A673 (cell line): ENCODE results near the gene FLRT1. TPM values are rescaled to one million over a fixed set of nuclear protein-coding genes. Genes with fewer than 3 reads are reported as not detected.

ENCODE experiments used
- BruUV-seq: library from RNA; stranded (reverse); fragments of 400-500 nt; replicated peaks from 2 replicates; lab custom pipeline; 2021; lab: Mats Ljungman, UMichigan
- CTCF ChIA-PET: fragments of 300-600 bp; sonication (Branson Sonifier 250); formaldehyde crosslinking; loops from one replicate; lab custom pipeline; 2022; ENCODE audit warnings: antibody characterized with exemption; lab: Charles Lee
- POLR2A ChIA-PET: fragments of 300-600 bp; sonication (Branson Sonifier 250); formaldehyde crosslinking; loops from one replicate; lab custom pipeline; 2022; ENCODE audit warnings: antibody characterized with exemption; ENCODE audit not compliant: low non-redundant PET; lab: Charles Lee
- DNase-seq: peaks from one replicate; pipeline ENCODE4 v3.0.0-alpha.2; 2015; ENCODE audit warnings: low spot score
- H3K27ac ChIP-seq: fragments of 200-600 bp; sonication (generic); 2 replicates; pipeline ENCODE4 v1.5.1; 2016; ENCODE audit warnings: mixed run types, low read depth, mild to moderate bottlenecking, mixed read lengths, antibody characterized with exemption, low read length; ENCODE audit not compliant: poor library complexity, severe bottlenecking
- H3K27me3 ChIP-seq: fragments of 200-600 bp; sonication (generic); replicated peaks from 2 replicates; pipeline ENCODE4 v1.6.1; 2017; ENCODE audit warnings: mixed run types, low read depth, mild to moderate bottlenecking, mixed read lengths, antibody characterized with exemption, low read length; ENCODE audit not compliant: insufficient read depth, poor library complexity
- H3K36me3 ChIP-seq: fragments of 200-600 bp; sonication (generic); 2 replicates; pipeline ENCODE4 v1.6.1; 2016; ENCODE audit warnings: mixed run types, mild to moderate bottlenecking, mixed read lengths, antibody characterized with exemption, low read length; ENCODE audit not compliant: insufficient read depth, poor library complexity, severe bottlenecking
- H3K4me1 ChIP-seq: fragments of 200-600 bp; sonication (generic); 2 replicates; pipeline ENCODE4 v1.6.1; 2017; ENCODE audit warnings: mixed run types, mild to moderate bottlenecking, mixed read lengths, antibody characterized with exemption, low read length; ENCODE audit not compliant: insufficient read depth, poor library complexity, severe bottlenecking
- H3K4me3 ChIP-seq: fragments of 200-600 bp; sonication (generic); 2 replicates; pipeline ENCODE4 v1.5.1; 2016; ENCODE audit warnings: low read depth, mixed run types, mild to moderate bottlenecking, mixed read lengths, low read length; ENCODE audit not compliant: poor library complexity, severe bottlenecking
- H3K9me3 ChIP-seq: fragments of 200-600 bp; sonication (generic); 2 replicates; pipeline ENCODE4 v1.6.1; 2016; ENCODE audit warnings: mixed run types, low read depth, mild to moderate bottlenecking, mixed read lengths, antibody characterized with exemption, low read length; ENCODE audit not compliant: poor library complexity, severe bottlenecking
- EZH2 ChIP-seq: fragments of 200-600 bp; sonication (generic); IDR thresholded peaks from 2 replicates; pipeline ENCODE4 v1.6.1; 2017; ENCODE audit warnings: borderline replicate concordance, low read depth, mild to moderate bottlenecking, mixed read lengths, antibody characterized with exemption, low read length; ENCODE audit not compliant: poor library complexity, severe bottlenecking
- intact Hi-C: fragments of 100-400 bp; cut with micrococcal nuclease; formaldehyde crosslinking; loops from one replicate; pipeline ENCODE4 v1.10.0; 2022; ENCODE audit not compliant: unreplicated experiment
- total RNA-seq: library from RNA; stranded (reverse); gene quantifications from 2 replicates; pipeline ENCODE4 v1.2.3, GENCODE V29; 2021
- TF ChIP-seq, protein P1 (sequence below): fragments of 300-800, 200-600 bp; sonication (generic); conservative IDR thresholded peaks from 2 replicates; pipeline ENCODE4 v1.5.1; 2017; ENCODE audit warnings: low read depth, mild to moderate bottlenecking, antibody characterized with exemption, low read length, moderate library complexity, mixed read lengths

FLRT1 gene
- total RNA-seq, 1 experiment from 2014 or later: 0.45 TPM

DNA sequence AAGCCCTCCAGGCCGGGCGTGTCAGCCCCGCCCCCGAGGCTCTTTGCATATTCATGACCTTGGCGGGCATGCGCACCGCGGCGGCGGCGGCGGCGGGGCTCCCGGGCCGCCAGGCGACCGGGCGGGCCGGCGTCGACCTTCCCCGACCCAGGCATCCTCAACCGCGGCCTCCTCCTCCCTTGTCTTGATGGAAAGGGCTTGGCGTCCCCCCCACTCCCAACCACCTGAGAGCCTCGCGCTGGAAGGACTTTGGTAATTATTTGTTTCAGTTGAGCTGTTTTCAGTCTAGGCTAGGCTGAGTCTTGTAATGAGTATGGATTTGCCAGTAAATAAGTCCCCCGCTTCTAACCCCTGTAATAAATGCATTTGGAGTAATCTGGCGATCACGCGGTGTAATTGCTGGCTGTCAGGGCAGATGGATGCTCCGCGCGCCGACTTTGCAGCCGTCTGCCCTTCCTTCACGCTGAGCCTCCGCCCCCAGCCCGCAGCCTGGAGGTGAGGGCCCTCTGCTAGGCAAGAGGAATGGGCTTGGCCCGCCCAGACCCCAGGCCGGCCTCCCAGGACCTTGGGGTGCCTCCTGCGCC, 25.2 kb downstream of the FLRT1 start:
- CTCF ChIA-PET: interaction anchor here (0.6 to 0.7 kb wide), 3 partner anchors 25 to 316 kb away, joined by 3 to 10 read pairs (median 3); no protein-coding TSS in a partner anchor
- Histone ChIP-seq H3K27ac (no peak overlapping the region), H3K36me3 (no peaks in the 10 kb centered on the region), H3K9me3 (no peaks in the 10 kb centered on the region), H3K4me1 (peaks cover 21% of the 10 kb centered on the region), H3K27me3 (no peaks in the 10 kb centered on the region), H3K4me3 (peak overlapping the region; percentile 46)
- intact Hi-C loops: no loop called here
- BruUV-seq: no TSS peak
- TF ChIP-seq, protein P1, sequence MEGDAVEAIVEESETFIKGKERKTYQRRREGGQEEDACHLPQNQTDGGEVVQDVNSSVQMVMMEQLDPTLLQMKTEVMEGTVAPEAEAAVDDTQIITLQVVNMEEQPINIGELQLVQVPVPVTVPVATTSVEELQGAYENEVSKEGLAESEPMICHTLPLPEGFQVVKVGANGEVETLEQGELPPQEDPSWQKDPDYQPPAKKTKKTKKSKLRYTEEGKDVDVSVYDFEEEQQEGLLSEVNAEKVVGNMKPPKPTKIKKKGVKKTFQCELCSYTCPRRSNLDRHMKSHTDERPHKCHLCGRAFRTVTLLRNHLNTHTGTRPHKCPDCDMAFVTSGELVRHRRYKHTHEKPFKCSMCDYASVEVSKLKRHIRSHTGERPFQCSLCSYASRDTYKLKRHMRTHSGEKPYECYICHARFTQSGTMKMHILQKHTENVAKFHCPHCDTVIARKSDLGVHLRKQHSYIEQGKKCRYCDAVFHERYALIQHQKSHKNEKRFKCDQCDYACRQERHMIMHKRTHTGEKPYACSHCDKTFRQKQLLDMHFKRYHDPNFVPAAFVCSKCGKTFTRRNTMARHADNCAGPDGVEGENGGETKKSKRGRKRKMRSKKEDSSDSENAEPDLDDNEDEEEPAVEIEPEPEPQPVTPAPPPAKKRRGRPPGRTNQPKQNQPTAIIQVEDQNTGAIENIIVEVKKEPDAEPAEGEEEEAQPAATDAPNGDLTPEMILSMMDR: no peak
- no peak for TF ChIP-seq EZH2
- POLR2A ChIA-PET: no interaction called here
- DNase-seq: peak; percentile 65

DNA sequence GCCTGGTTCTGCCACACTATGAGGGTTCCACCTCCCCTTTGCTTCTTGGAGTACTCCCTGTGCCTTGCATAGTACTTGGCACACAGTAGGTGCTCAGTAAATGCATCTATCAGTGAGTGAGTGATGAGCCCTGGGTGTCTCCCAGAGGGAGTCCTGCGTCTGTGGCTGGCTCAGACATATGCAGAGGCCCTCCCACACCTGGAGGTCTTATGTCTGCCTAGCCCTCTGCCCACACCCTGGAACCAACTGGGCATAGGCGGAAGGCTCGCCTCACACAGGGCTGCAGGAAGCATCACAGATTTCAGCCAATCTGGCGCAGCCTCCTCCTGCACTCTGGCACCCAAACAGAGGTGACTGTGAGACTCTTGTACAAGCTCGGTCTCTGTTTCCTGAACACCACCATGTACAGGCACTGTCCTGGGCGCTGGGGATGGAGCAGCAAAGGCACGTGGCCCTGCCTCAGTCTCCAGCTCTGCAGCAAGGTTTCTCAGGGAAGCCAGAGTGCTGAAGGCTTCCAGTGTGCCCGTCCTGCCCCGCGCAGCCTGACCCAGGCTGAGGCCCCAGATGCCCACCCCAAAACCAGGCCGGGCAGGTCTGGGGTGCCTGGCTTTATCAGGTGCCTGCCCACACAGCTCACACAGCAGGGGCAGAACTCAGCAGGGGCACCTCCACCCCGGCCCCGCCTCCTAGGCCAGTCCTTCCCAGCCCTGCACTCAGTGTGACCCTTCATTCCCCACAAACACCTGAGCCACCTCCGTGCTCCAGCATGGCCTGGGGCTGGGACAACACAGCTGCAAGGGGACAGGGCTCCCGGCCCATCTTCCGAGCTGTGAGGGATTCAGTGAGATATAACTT, 26.7 kb downstream of the FLRT1 start:
- peaks cover 25% of the 10 kb centered on the region for H3K4me1 ChIP-seq
- intact Hi-C loops: no loop called here
- H3K36me3 ChIP-seq: no peaks in the 10 kb centered on the region
- no peaks in the 10 kb centered on the region for H3K9me3 ChIP-seq
- no peak for TF ChIP-seq EZH2
- TF ChIP-seq, protein P1: no peak
- no TSS peak for BruUV-seq
- no peak for DNase-seq
- H3K4me3 ChIP-seq: no peak overlapping the region
- H3K27me3 ChIP-seq: no peaks in the 10 kb centered on the region
- CTCF ChIA-PET: no interaction called here
- POLR2A ChIA-PET: no interaction called here
- no peak overlapping the region for H3K27ac ChIP-seq

DNA sequence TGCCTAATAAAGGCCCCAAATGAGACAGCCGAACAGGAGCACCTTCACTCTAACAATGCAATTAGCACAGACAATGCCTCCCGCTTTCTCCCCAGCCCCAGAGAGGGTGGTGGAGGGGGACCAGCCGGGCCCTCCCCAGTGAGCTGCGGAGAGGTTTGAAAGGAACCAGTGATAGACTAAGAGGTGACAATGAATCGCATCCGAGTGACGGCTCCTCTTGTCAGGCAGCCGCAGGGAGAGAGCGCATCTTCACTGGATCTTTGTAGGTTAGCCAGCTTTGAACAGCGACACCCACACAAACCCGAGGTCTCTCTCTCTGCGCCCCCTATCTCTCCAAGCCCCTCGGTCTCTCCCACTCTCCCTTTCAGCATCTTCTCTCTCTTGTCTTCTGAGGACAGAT, 28.0 kb downstream of the FLRT1 start:
- no peaks in the 10 kb centered on the region for H3K9me3 ChIP-seq
- DNase-seq: no peak
- POLR2A ChIA-PET: no interaction called here
- H3K27me3 ChIP-seq: no peaks in the 10 kb centered on the region
- BruUV-seq: no TSS peak
- H3K27ac ChIP-seq: no peak overlapping the region
- H3K4me1 ChIP-seq: peaks cover 39% of the 10 kb centered on the region
- CTCF ChIA-PET: no interaction called here
- TF ChIP-seq, protein P1: no peak
- no peak for TF ChIP-seq EZH2
- intact Hi-C loops: no loop called here
- H3K36me3 ChIP-seq: no peaks in the 10 kb centered on the region
- H3K4me3 ChIP-seq: no peak overlapping the region
